MM.1S (cell line): ENCODE measurements around the gene HMGCS1.
"Not testable (repeated sequence)": the region's sequence is repeated elsewhere in the genome, so short reads cannot be mapped to it uniquely, and the experiment has no call there.

Source experiments
- DNase-seq: peaks from one replicate; pipeline ENCODE4 v3.0.0-alpha.2; 2015
- H2AFZ ChIP-seq: fragments of 300-600 bp; sonication (generic); 2 replicates; pipeline ENCODE4 v1.6.0; 2016; ENCODE audit warnings: antibody characterized with exemption, low read length
- H3F3A ChIP-seq: fragments of 300-600 bp; sonication (generic); 2 replicates; pipeline ENCODE4 v1.6.1; 2016; ENCODE audit warnings: mild to moderate bottlenecking, antibody characterized with exemption, low read length, moderate library complexity, mixed read lengths; ENCODE audit not compliant: insufficient read depth
- H3K27ac ChIP-seq: fragments of 300-600 bp; sonication (generic); 2 replicates; pipeline ENCODE4 v1.5.1; 2016; ENCODE audit warnings: mild to moderate bottlenecking, low read length
- H3K27me3 ChIP-seq: fragments of 300-600 bp; sonication (generic); replicated peaks from 2 replicates; pipeline ENCODE4 v1.6.0; 2016; ENCODE audit warnings: low read length; ENCODE audit not compliant: insufficient read depth
- H3K36me3 ChIP-seq: fragments of 300-600 bp; sonication (generic); replicated peaks from 2 replicates; pipeline ENCODE4 v1.6.1; 2016; ENCODE audit warnings: mild to moderate bottlenecking, low read length, mixed read lengths; ENCODE audit not compliant: insufficient read depth
- H3K4me1 ChIP-seq: fragments of 300-600 bp; sonication (generic); 2 replicates; pipeline ENCODE4 v1.6.1; 2016; ENCODE audit warnings: low read length, mixed read lengths
- H3K4me2 ChIP-seq: fragments of 300-600 bp; sonication (generic); 2 replicates; pipeline ENCODE4 v1.6.0; 2016; ENCODE audit warnings: low read depth, low read length
- H3K4me3 ChIP-seq: fragments of 300-600 bp; sonication (generic); 2 replicates; pipeline ENCODE4 v1.5.1; 2016; ENCODE audit warnings: low read length, mixed read lengths
- H3K79me2 ChIP-seq: fragments of 300-600 bp; sonication (generic); 2 replicates; pipeline ENCODE4 v1.6.1; 2016; ENCODE audit warnings: mixed run types, low read length, mixed read lengths
- H3K9ac ChIP-seq: fragments of 300-600 bp; sonication (generic); 2 replicates; pipeline ENCODE4 v1.6.1; 2016; ENCODE audit warnings: low read length, mixed read lengths
- H3K9me2 ChIP-seq: fragments of 300-600 bp; sonication (generic); replicated peaks from 2 replicates; pipeline ENCODE4 v1.6.1; 2016; ENCODE audit warnings: mild to moderate bottlenecking, low read length, mixed read lengths; ENCODE audit not compliant: insufficient read depth
- H3K9me3 ChIP-seq: fragments of 300-600 bp; sonication (generic); replicated peaks from 2 replicates; pipeline ENCODE4 v1.6.1; 2016; ENCODE audit warnings: mild to moderate bottlenecking, low read length, mixed read lengths; ENCODE audit not compliant: insufficient read depth
- H4K20me1 ChIP-seq: fragments of 300-600 bp; sonication (generic); 2 replicates; pipeline ENCODE4 v1.6.1; 2016; ENCODE audit warnings: mild to moderate bottlenecking, low read length, moderate library complexity, mixed read lengths; ENCODE audit not compliant: insufficient read depth
- CTCF ChIP-seq: fragments of 300-600 bp; sonication (generic); IDR thresholded peaks from 2 replicates; pipeline ENCODE4 v1.5.1; 2016; ENCODE audit warnings: antibody characterized with exemption, low read length, mixed read lengths
- EZH2 ChIP-seq: fragments of 300-600 bp; sonication (generic); optimal IDR thresholded peaks from 2 replicates; pipeline ENCODE3; 2017; ENCODE audit warnings: low read depth, mild to moderate bottlenecking, antibody characterized with exemption, low read length, mixed read lengths
- EZH2phosphoT487 ChIP-seq: fragments of 300-600 bp; sonication (generic); IDR thresholded peaks from 2 replicates; pipeline ENCODE4 v1.6.1; 2018; ENCODE audit warnings: antibody characterized with exemption, low read length

The HMGCS1 gene

GRCh38 chr5:43312076-43312661, 1.0 kb downstream of the HMGCS1 start:
- Histone ChIP-seq H3K4me1 (peaks cover 10% of the 10 kb centered on the region), H3K36me3 (0 out of 2 replicates have a peak, but pooled peaks cover 3% of the 10 kb centered on the region), H4K20me1 (0 out of 2 replicates have a peak, but pooled peaks cover 6% of the 10 kb centered on the region), H3K9me2 (no peaks in the 10 kb centered on the region), H3K27ac (peak overlapping the region; percentile 94; the same call in 1 of the 2 replicates), H3K79me2 (peaks cover 58% of the 10 kb centered on the region), H3K9me3 (no peaks in the 10 kb centered on the region), H2AFZ (no peak overlapping the region), H3F3A (peaks cover 10% of the 10 kb centered on the region), H3K27me3 (no peaks in the 10 kb centered on the region), H3K4me2 (peak overlapping the region; percentile 90), H3K4me3 (peak overlapping the region; percentile 98), H3K9ac (peak overlapping the region; percentile 98; the same call in 1 of the 2 replicates)
- no peak for DNase-seq
- TF ChIP-seq CTCF (no peak), EZH2phosphoT487 (no peak), EZH2 (no peak)

- Histone ChIP-seq H4K20me1 (0 out of 2 replicates have a peak, but pooled peaks cover 6% of the 10 kb centered on the region), H3K4me2 (no peak overlapping the region), H3K36me3 (0 out of 2 replicates have a peak, but pooled peaks cover 3% of the 10 kb centered on the region), H3K79me2 (peaks cover 72% of the 10 kb centered on the region), H3K4me1 (peaks cover 16% of the 10 kb centered on the region), H2AFZ (no peak overlapping the region), H3F3A (peaks cover 18% of the 10 kb centered on the region), H3K9me3 (no peaks in the 10 kb centered on the region), H3K9me2 (no peaks in the 10 kb centered on the region), H3K9ac (no peak overlapping the region), H3K27me3 (no peaks in the 10 kb centered on the region), H3K4me3 (no peak overlapping the region), H3K27ac (no peak overlapping the region)
- TF ChIP-seq EZH2phosphoT487 (no peak), EZH2 (no peak), CTCF (no peak)
- DNase-seq = no peak
Observed at GRCh38 chr5:43309637-43310036, 3.6 kb downstream of the HMGCS1 start.

GRCh38 chr5:43309122-43309521, 4.1 kb downstream of the HMGCS1 start:
- Histone ChIP-seq H4K20me1 (0 out of 2 replicates have a peak, but pooled peaks cover 6% of the 10 kb centered on the region), H2AFZ (no peak overlapping the region), H3K27ac (no peak overlapping the region), H3K4me1 (peaks cover 21% of the 10 kb centered on the region), H3K4me3 (no peak overlapping the region), H3K9ac (no peak overlapping the region), H3K36me3 (0 out of 2 replicates have a peak, but pooled peaks cover 3% of the 10 kb centered on the region), H3K9me2 (no peaks in the 10 kb centered on the region), H3K27me3 (no peaks in the 10 kb centered on the region), H3K79me2 (peaks cover 77% of the 10 kb centered on the region), H3K9me3 (no peaks in the 10 kb centered on the region), H3K4me2 (no peak overlapping the region), H3F3A (peaks cover 18% of the 10 kb centered on the region)
- TF ChIP-seq CTCF = no peak
- TF ChIP-seq EZH2phosphoT487 = no peak
- no peak for TF ChIP-seq EZH2
- no peak for DNase-seq

GRCh38 chr5:43306954-43307353, 6.3 kb downstream of the HMGCS1 start:
- Histone ChIP-seq H3K4me1 (peaks cover 17% of the 10 kb centered on the region), H3K79me2 (peaks cover 87% of the 10 kb centered on the region)
- H3K27ac ChIP-seq, H3F3A ChIP-seq, DNase-seq, H3K9me3 ChIP-seq, H3K27me3 ChIP-seq, H2AFZ ChIP-seq, H3K9me2 ChIP-seq, H3K9ac ChIP-seq, H3K4me3 ChIP-seq, H4K20me1 ChIP-seq, H3K36me3 ChIP-seq, H3K4me2 ChIP-seq: not testable (repeated sequence)
